Ishikawa (cell line): ENCODE data around the gene OR6S1.

Experiments
- CEBPB ChIP-seq: IDR thresholded peaks from 2 replicates; pipeline ENCODE4 v1.6.1; 2012
- CREB1 ChIP-seq: IDR thresholded peaks from 2 replicates; pipeline ENCODE4 v1.6.1; 2012; ENCODE audit warnings: low read depth
- EP300 ChIP-seq: IDR thresholded peaks from 2 replicates; pipeline ENCODE4 v1.6.1; 2012; ENCODE audit warnings: borderline replicate concordance
- FOXM1 ChIP-seq: IDR thresholded peaks from 2 replicates; pipeline ENCODE4 v1.6.1; 2012; ENCODE audit warnings: low read depth, borderline replicate concordance
- NFIC ChIP-seq: IDR thresholded peaks from 2 replicates; pipeline ENCODE4 v1.6.1; 2012
- RAD21 ChIP-seq: IDR thresholded peaks from 2 replicates; pipeline ENCODE4 v1.6.1; 2012; ENCODE audit warnings: low read depth
- TAF1 ChIP-seq: IDR thresholded peaks from 2 replicates; pipeline ENCODE4 v1.6.1; 2012; ENCODE audit warnings: low read depth, mild to moderate bottlenecking
- TCF12 ChIP-seq: IDR thresholded peaks from 2 replicates; pipeline ENCODE4 v1.6.1; 2012; ENCODE audit warnings: low read depth
- TEAD4 ChIP-seq: IDR thresholded peaks from 2 replicates; pipeline ENCODE4 v1.6.1; 2012
- YY1 ChIP-seq: IDR thresholded peaks from 2 replicates; pipeline ENCODE4 v1.6.1; 2012; ENCODE audit warnings: low read depth
- ZBTB7A ChIP-seq: IDR thresholded peaks from 2 replicates; pipeline ENCODE4 v1.6.1; 2012; ENCODE audit warnings: low read depth
- TF ChIP-seq, protein P1 (sequence below): IDR thresholded peaks from 2 replicates; pipeline ENCODE4 v1.6.1; 2012
- TF ChIP-seq, protein P2 (sequence below): IDR thresholded peaks from 2 replicates; pipeline ENCODE4 v1.6.1; 2012; ENCODE audit warnings: low read depth, mild to moderate bottlenecking
- TF ChIP-seq, protein P3 (sequence below): IDR thresholded peaks from 2 replicates; pipeline ENCODE4 v1.6.1; 2012

DNA sequence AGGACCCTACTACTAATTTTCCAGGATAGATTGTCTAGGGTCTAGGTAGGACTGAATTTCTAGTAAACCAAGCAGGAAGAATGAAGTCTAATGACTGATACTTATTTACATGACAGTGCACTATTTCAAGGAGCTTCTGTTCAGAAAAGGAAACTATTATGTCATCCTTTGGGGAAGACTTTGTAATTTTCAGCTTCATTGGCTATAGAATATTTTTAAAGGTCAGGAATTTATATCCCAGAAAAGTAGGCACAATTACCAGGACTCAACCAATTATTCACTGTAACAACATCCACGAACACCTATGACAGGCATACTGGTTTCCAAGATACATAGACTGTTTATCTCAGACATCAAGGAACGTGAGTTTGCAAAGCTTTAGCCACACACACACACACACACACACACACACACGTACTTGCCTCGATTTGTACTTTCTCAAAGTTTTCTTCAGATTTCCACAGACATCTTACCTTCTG, 23.2 kb downstream of the OR6S1 start:
- no peak for TF ChIP-seq CREB1
- TF ChIP-seq RAD21: no peak
- TF ChIP-seq, protein P1, sequence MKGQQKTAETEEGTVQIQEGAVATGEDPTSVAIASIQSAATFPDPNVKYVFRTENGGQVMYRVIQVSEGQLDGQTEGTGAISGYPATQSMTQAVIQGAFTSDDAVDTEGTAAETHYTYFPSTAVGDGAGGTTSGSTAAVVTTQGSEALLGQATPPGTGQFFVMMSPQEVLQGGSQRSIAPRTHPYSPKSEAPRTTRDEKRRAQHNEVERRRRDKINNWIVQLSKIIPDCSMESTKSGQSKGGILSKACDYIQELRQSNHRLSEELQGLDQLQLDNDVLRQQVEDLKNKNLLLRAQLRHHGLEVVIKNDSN: no peak
- no peak for TF ChIP-seq ZBTB7A
- no peak for TF ChIP-seq YY1
- TF ChIP-seq TEAD4: no peak
- no peak for TF ChIP-seq FOXM1
- no peak for TF ChIP-seq TAF1
- TF ChIP-seq, protein P2, sequence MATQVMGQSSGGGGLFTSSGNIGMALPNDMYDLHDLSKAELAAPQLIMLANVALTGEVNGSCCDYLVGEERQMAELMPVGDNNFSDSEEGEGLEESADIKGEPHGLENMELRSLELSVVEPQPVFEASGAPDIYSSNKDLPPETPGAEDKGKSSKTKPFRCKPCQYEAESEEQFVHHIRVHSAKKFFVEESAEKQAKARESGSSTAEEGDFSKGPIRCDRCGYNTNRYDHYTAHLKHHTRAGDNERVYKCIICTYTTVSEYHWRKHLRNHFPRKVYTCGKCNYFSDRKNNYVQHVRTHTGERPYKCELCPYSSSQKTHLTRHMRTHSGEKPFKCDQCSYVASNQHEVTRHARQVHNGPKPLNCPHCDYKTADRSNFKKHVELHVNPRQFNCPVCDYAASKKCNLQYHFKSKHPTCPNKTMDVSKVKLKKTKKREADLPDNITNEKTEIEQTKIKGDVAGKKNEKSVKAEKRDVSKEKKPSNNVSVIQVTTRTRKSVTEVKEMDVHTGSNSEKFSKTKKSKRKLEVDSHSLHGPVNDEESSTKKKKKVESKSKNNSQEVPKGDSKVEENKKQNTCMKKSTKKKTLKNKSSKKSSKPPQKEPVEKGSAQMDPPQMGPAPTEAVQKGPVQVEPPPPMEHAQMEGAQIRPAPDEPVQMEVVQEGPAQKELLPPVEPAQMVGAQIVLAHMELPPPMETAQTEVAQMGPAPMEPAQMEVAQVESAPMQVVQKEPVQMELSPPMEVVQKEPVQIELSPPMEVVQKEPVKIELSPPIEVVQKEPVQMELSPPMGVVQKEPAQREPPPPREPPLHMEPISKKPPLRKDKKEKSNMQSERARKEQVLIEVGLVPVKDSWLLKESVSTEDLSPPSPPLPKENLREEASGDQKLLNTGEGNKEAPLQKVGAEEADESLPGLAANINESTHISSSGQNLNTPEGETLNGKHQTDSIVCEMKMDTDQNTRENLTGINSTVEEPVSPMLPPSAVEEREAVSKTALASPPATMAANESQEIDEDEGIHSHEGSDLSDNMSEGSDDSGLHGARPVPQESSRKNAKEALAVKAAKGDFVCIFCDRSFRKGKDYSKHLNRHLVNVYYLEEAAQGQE: no peak
- no peak for TF ChIP-seq EP300
- TF ChIP-seq TCF12: no peak
- no peak for TF ChIP-seq CEBPB
- TF ChIP-seq, protein P3, sequence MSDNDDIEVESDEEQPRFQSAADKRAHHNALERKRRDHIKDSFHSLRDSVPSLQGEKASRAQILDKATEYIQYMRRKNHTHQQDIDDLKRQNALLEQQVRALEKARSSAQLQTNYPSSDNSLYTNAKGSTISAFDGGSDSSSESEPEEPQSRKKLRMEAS: no peak
- no peak for TF ChIP-seq NFIC
